DND-41 (cell line): Measurements from ENCODE around the gene MYEOV.

Source experiments
- CTCF ChIP-seq: IDR thresholded peaks from 2 replicates; pipeline ENCODE4 v1.5.1; 2012; ENCODE audit warnings: borderline replicate concordance, low read length, moderate library complexity, mild to moderate bottlenecking; ENCODE audit not compliant: poor library complexity, severe bottlenecking; ENCODE audit errors: extremely low read depth
- EZH2 ChIP-seq: IDR thresholded peaks from 3 replicates; pipeline ENCODE4 v1.6.1; 2012; ENCODE audit warnings: borderline replicate concordance, low read depth, mild to moderate bottlenecking, moderate library complexity, low read length, inconsistent platforms; ENCODE audit not compliant: severe bottlenecking

GRCh38 chr11:69311767-69312385 lies 17.9 kb downstream of the MYEOV start:
- TF ChIP-seq CTCF (no peak), EZH2 (no peak)
